Renal cortex interstitium (tissue), 11 donors: Measurements from ENCODE around the gene PYM1. TPM values are rescaled to one million over a fixed set of nuclear protein-coding genes. Genes with fewer than 3 reads are reported as not detected.
A peak's percentile ranks its signal among the peaks of the same experiment; 100 is the strongest.
"Not testable (repeated sequence)": the region's sequence is repeated elsewhere in the genome, so short reads cannot be mapped to it uniquely, and the experiment has no call there.

Source experiments
- DNase-seq, 11 donors: peaks; one replicate each; pipeline ENCODE4 v3.0.0-alpha.2; 2013; ENCODE audit warnings: low read depth in 9 of 11, low spot score in 4 of 11; ENCODE audit errors: extremely low read depth in 1 of 11
- polyA plus RNA-seq, 3 donors: library from polyadenylated mRNA; unstranded; fragments of 120-200 nt; gene quantifications; one replicate each; pipeline ENCODE4 v1.2.1, GENCODE V29; 2013; ENCODE audit not compliant: insufficient read length in 3 of 3

Gene PYM1
- polyA plus RNA-seq, 3 donors = 32.3 to 40.0 (median 37.5) TPM

- peak in 7 of 11 donors; percentile 1 to 29 (median 16) for DNase-seq
Measured at GRCh38 chr12:55874443-55874842, 53.3 kb downstream of the PYM1 start.

- not testable (repeated sequence) for DNase-seq
Measured at GRCh38 chr12:55866454-55867004, 61.2 kb downstream of the PYM1 start.

- DNase-seq = no peak
Measured at GRCh38 chr12:55865327-55865726, 62.4 kb downstream of the PYM1 start.

- DNase-seq = not testable (repeated sequence)
Measured at GRCh38 chr12:55862931-55863330, 64.8 kb downstream of the PYM1 start.

- DNase-seq = no peak
Measured at GRCh38 chr12:55862286-55862685, 65.4 kb downstream of the PYM1 start.

GRCh38 chr12:55861871-55862270 lies 65.8 kb downstream of the PYM1 start:
- DNase-seq = no peak

- DNase-seq = no peak
Measured at GRCh38 chr12:55861396-55861795, 66.3 kb downstream of the PYM1 start.

GRCh38 chr12:55852740-55853139 lies 75.0 kb downstream of the PYM1 start:
- DNase-seq = no peak

Other genes with a start within 250 kb of the PYM1 start
- 10 to 100 TPM; 23.7 to 45.7 (median 44.0) TPM for gene ITGA7, start 220.0 kb downstream of the PYM1 start, polyA plus RNA-seq
- gene BLOC1S1, start 211.8 kb downstream of the PYM1 start, polyA plus RNA-seq = 100 to 1,000 TPM; 102 to 143 (median 110) TPM
- 10 to 100 TPM; 22.5 to 46.1 (median 24.5) TPM for gene RDH5, start 207.5 kb downstream of the PYM1 start, polyA plus RNA-seq
- gene CD63, start 198.9 kb downstream of the PYM1 start, polyA plus RNA-seq = 100 to 1,000 TPM; 647 to 692 (median 648) TPM
- 10 to 100 TPM; 19.5 to 25.6 (median 20.6) TPM for gene GDF11, start 184.8 kb downstream of the PYM1 start, polyA plus RNA-seq
- gene SARNP, start 110.2 kb downstream of the PYM1 start, polyA plus RNA-seq = 100 to 1,000 TPM in 2 of 3 donors, 10 to 100 TPM in 1; 97.2 to 143 (median 119) TPM
- gene ORMDL2, start 109.9 kb downstream of the PYM1 start, polyA plus RNA-seq = 10 to 100 TPM; 33.7 to 34.7 (median 34.0) TPM
- 10 to 100 TPM; 40.3 to 46.0 (median 41.7) TPM for gene DNAJC14, start 98.3 kb downstream of the PYM1 start, polyA plus RNA-seq
- 1 to 10 TPM in 1 of 3 donors, under 1 TPM in 2; 0.68 to 1.4 (median 0.72) TPM for gene MMP19, start 85.0 kb downstream of the PYM1 start, polyA plus RNA-seq
- gene DGKA, start 3.3 kb upstream of the PYM1 start, polyA plus RNA-seq = 10 to 100 TPM; 15.5 to 22.8 (median 19.9) TPM
- gene PMEL, start 38.1 kb upstream of the PYM1 start, polyA plus RNA-seq = 1 to 10 TPM; 3.1 to 5.3 (median 3.4) TPM
- 10 to 100 TPM; 59.1 to 65.3 (median 64.1) TPM for gene CDK2, start 38.9 kb upstream of the PYM1 start, polyA plus RNA-seq
- gene RAB5B, start 46.2 kb upstream of the PYM1 start, polyA plus RNA-seq = 100 to 1,000 TPM; 148 to 170 (median 158) TPM
- gene SUOX, start 69.4 kb upstream of the PYM1 start, polyA plus RNA-seq = 10 to 100 TPM; 43.0 to 54.2 (median 47.8) TPM
- 10 to 100 TPM; 16.5 to 21.1 (median 16.6) TPM for gene IKZF4, start 93.1 kb upstream of the PYM1 start, polyA plus RNA-seq
- gene RPS26, start 114.0 kb upstream of the PYM1 start, polyA plus RNA-seq = 100 to 1,000 TPM; 121 to 498 (median 375) TPM
- gene ERBB3, start 152.3 kb upstream of the PYM1 start, polyA plus RNA-seq = 100 to 1,000 TPM in 1 of 3 donors, 10 to 100 TPM in 2; 73.5 to 119 (median 96.1) TPM
- 100 to 1,000 TPM; 138 to 175 (median 171) TPM for gene PA2G4, start 176.7 kb upstream of the PYM1 start, polyA plus RNA-seq
- 1,000 to 10,000 TPM; 4,378 to 5,767 (median 5,294) TPM for gene RPL41, start 188.7 kb upstream of the PYM1 start, polyA plus RNA-seq
- 1 to 10 TPM; 5.1 to 6.5 (median 5.8) TPM for gene ZC3H10, start 190.4 kb upstream of the PYM1 start, polyA plus RNA-seq
- 10 to 100 TPM; 73.7 to 87.2 (median 78.8) TPM for gene ESYT1, start 200.4 kb upstream of the PYM1 start, polyA plus RNA-seq
- 100 to 1,000 TPM; 164 to 191 (median 165) TPM for gene MYL6B, start 224.7 kb upstream of the PYM1 start, polyA plus RNA-seq
- 1,000 to 10,000 TPM; 1,550 to 2,060 (median 1,865) TPM for gene MYL6, start 230.5 kb upstream of the PYM1 start, polyA plus RNA-seq